Measurements from ENCODE around the gene LDAH. TPM values are rescaled to one million over a fixed set of nuclear protein-coding genes. Genes with fewer than 3 reads are reported as not detected.

LDAH gene
- total RNA-seq, 1 experiment from 2014 or later: 17.2 TPM

- Histone ChIP-seq H3K27me3 (ENCODE audit: control insufficient read depth, insufficient read depth, low read length) (no peaks in the 10 kb centered on the region), H3K4me3 (ENCODE audit: low read depth in 2 of 2, low read length in 2 of 2) (no peak overlapping the region), H3K36me3 (ENCODE audit: control insufficient read depth, insufficient read depth, low read length) (no peaks in the 10 kb centered on the region), H3K27ac (ENCODE audit: low read length) (no peak overlapping the region), H3K9me3 (ENCODE audit: control insufficient read depth, insufficient read depth, low read depth, low read length) (no peaks in the 10 kb centered on the region), H3K4me1 (ENCODE audit: control insufficient read depth, insufficient read depth, low read length) (no peaks in the 10 kb centered on the region)
- ATAC-seq (no peak), DNase-seq (ENCODE audit: low read depth, low spot score) (no peak)
- in situ Hi-C loops (cut with HindIII; ENCODE audit: low pct_unique_long_range_greater_than_20kb, low sequenced_read_pairs): no loop called here
- ChIA-PET CTCF (interaction anchor here (1.3 kb wide), 1 partner anchor 15 kb away, joined by 3 read pairs; no protein-coding TSS in a partner anchor), POLR2A (no interaction called here)
- TF ChIP-seq TCF7L2 (IDR thresholded peaks at IDR 0.05; ENCODE audit: low read depth, low read length) (no peak), SIN3A (IDR thresholded peaks at IDR 0.05; ENCODE audit: borderline replicate concordance, insufficient read depth, low read depth, low read length) (no peak), CTCF (IDR thresholded peaks at IDR 0.05) (no peak; the same call in 1 of the 2 replicates), POLR2AphosphoS5 (IDR thresholded peaks at IDR 0.05; ENCODE audit: low read depth, low read length) (no peak)
- TF ChIP-seq, protein P1, sequence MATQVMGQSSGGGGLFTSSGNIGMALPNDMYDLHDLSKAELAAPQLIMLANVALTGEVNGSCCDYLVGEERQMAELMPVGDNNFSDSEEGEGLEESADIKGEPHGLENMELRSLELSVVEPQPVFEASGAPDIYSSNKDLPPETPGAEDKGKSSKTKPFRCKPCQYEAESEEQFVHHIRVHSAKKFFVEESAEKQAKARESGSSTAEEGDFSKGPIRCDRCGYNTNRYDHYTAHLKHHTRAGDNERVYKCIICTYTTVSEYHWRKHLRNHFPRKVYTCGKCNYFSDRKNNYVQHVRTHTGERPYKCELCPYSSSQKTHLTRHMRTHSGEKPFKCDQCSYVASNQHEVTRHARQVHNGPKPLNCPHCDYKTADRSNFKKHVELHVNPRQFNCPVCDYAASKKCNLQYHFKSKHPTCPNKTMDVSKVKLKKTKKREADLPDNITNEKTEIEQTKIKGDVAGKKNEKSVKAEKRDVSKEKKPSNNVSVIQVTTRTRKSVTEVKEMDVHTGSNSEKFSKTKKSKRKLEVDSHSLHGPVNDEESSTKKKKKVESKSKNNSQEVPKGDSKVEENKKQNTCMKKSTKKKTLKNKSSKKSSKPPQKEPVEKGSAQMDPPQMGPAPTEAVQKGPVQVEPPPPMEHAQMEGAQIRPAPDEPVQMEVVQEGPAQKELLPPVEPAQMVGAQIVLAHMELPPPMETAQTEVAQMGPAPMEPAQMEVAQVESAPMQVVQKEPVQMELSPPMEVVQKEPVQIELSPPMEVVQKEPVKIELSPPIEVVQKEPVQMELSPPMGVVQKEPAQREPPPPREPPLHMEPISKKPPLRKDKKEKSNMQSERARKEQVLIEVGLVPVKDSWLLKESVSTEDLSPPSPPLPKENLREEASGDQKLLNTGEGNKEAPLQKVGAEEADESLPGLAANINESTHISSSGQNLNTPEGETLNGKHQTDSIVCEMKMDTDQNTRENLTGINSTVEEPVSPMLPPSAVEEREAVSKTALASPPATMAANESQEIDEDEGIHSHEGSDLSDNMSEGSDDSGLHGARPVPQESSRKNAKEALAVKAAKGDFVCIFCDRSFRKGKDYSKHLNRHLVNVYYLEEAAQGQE (IDR thresholded peaks at IDR 0.05; ENCODE audit: insufficient read depth in 1 of 2, low read depth in 2 of 2, low read length in 1 of 2): no peak
- no TSS peak for BruUV-seq (replicated peaks)
- intact Hi-C loops (cut with micrococcal nuclease; ENCODE audit: unreplicated experiment): no loop called here
These were observed 146.3 kb downstream of the LDAH start for GRCh38 chr2:20676353-20677215.

DNA sequence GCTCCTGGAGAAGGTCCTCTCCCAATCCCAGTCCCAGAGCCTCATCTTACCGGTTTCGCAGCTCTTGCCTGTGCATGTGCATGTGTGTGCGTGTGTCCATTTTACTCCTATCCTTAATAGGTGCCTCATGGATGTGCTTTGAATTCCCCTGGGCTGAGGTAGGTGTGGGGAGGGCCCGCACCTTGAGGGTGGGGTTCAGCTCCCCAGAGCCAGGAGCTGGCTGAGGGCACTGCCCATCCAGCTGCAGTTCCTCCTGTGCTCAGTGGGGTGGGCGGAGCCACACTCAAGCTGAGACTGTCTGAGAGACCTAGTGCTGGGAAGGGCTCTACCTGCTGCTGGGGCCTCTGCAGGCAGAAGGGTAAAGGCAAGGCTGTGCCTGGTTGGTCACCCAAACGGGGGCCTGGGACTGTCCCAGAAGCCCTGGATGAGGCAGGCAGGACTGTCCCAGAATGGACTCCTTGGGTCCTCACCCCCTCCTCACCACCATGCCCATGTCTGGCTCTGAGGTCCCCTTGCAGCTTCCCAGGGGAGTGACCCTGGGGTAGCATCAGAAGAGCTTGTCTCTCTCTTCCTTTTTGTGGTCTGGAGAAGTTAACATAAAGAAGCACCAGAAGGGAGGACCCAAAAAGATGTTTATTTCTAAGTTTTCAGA is 147.1 kb downstream of the LDAH start:
- ATAC-seq (peak; percentile 78), DNase-seq (ENCODE audit: low read depth, low spot score) (no peak)
- in situ Hi-C loops (cut with HindIII; ENCODE audit: low pct_unique_long_range_greater_than_20kb, low sequenced_read_pairs): no loop called here
- Histone ChIP-seq H3K36me3 (ENCODE audit: control insufficient read depth, insufficient read depth, low read length) (no peaks in the 10 kb centered on the region), H3K9me3 (ENCODE audit: control insufficient read depth, insufficient read depth, low read depth, low read length) (no peaks in the 10 kb centered on the region), H3K27me3 (ENCODE audit: control insufficient read depth, insufficient read depth, low read length) (no peaks in the 10 kb centered on the region), H3K4me3 (ENCODE audit: low read depth in 2 of 2, low read length in 2 of 2) (no peak overlapping the region), H3K27ac (ENCODE audit: low read length) (no peak overlapping the region), H3K4me1 (ENCODE audit: control insufficient read depth, insufficient read depth, low read length) (no peaks in the 10 kb centered on the region)
- ChIA-PET CTCF (interaction anchor here (0.6 to 1.3 kb wide), 3 partner anchors 12 to 21 kb away, joined by 3 to 4 read pairs (median 3); no protein-coding TSS in a partner anchor), POLR2A (no interaction called here)
- no TSS peak for BruUV-seq (replicated peaks)
- no peak for TF ChIP-seq POLR2AphosphoS5 (IDR thresholded peaks at IDR 0.05; ENCODE audit: low read depth, low read length)
- TF ChIP-seq, protein P1 (IDR thresholded peaks at IDR 0.05; ENCODE audit: insufficient read depth in 1 of 2, low read depth in 2 of 2, low read length in 1 of 2): no peak
- intact Hi-C loops (cut with micrococcal nuclease; ENCODE audit: unreplicated experiment): no loop called here

Measured in Panc1 (cell line).